Amygdala (tissue), 56 donors: ENCODE data around the gene TRIM17.

Source experiments
- DNase-seq, 56 donors: peaks; one replicate each; lab custom pipeline; 2025; lab: John Stamatoyannopoulos, UW

The TRIM17 gene

GRCh38 chr1:228370941-228371740 is 45.5 kb downstream of the TRIM17 start:
- DNase-seq, result no peak

GRCh38 chr1:228370439-228370940 is 46.2 kb downstream of the TRIM17 start:
- no peak for DNase-seq

GRCh38 chr1:228369608-228370438 is 46.8 kb downstream of the TRIM17 start:
- DNase-seq, result no peak

GRCh38 chr1:228368801-228369607 is 47.7 kb downstream of the TRIM17 start:
- DNase-seq, result no peak

GRCh38 chr1:228367798-228368791 is 48.6 kb downstream of the TRIM17 start:
- no peak for DNase-seq

GRCh38 chr1:228366866-228367741 is 49.6 kb downstream of the TRIM17 start:
- no peak for DNase-seq

- DNase-seq, result no peak
Observed at GRCh38 chr1:228366062-228366865, 50.4 kb downstream of the TRIM17 start.

GRCh38 chr1:228365271-228366061 is 51.2 kb downstream of the TRIM17 start:
- DNase-seq, result no peak

GRCh38 chr1:228364706-228365213 is 51.9 kb downstream of the TRIM17 start:
- no peak for DNase-seq

- no peak for DNase-seq
Observed at GRCh38 chr1:228364068-228364705, 52.5 kb downstream of the TRIM17 start.

- no peak for DNase-seq
Observed at GRCh38 chr1:228363686-228364067, 53.0 kb downstream of the TRIM17 start.

- DNase-seq, result no peak
Observed at GRCh38 chr1:228362884-228363450, 53.7 kb downstream of the TRIM17 start.

- DNase-seq, result no peak
Observed at GRCh38 chr1:228362141-228362883, 54.3 kb downstream of the TRIM17 start.

- no peak for DNase-seq
Observed at GRCh38 chr1:228361314-228362140, 55.1 kb downstream of the TRIM17 start.
